ENCODE measurements around the gene PUDP.

Gene PUDP

DNA sequence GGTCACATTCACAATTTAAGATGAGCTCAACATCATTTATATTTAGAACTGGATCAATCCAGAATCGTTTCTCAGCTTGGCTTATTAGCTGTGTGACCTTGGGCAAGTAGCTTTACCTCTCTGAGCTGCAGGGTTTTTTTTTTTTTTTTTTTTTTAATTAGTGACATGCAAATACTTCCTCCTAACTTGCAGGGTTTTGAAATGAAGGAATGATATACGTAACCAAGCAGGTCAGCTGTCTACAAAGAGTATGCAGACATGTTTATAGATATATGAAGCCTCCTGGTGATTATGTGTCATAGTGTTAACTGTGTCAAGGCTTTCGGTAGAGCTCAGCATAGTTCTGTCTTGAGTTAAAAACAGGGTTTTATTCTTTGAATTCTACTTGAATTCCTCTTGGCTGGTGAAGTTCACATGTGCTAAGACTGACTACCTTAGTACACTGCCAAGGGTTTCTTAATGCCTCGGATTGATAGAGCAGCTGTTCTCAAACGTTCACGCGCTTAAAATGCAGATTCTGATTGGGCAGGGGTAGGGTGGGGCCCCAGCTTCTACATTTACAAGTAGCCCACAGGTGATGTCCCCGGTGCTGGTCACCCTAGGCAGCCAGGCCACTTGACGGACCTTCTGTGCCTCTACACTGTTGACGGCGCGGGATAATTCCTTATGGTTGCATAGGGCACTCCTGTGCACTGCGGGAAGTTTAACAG is 1.1 kb downstream of the PUDP start:
- DNase-seq = no peak

DNA sequence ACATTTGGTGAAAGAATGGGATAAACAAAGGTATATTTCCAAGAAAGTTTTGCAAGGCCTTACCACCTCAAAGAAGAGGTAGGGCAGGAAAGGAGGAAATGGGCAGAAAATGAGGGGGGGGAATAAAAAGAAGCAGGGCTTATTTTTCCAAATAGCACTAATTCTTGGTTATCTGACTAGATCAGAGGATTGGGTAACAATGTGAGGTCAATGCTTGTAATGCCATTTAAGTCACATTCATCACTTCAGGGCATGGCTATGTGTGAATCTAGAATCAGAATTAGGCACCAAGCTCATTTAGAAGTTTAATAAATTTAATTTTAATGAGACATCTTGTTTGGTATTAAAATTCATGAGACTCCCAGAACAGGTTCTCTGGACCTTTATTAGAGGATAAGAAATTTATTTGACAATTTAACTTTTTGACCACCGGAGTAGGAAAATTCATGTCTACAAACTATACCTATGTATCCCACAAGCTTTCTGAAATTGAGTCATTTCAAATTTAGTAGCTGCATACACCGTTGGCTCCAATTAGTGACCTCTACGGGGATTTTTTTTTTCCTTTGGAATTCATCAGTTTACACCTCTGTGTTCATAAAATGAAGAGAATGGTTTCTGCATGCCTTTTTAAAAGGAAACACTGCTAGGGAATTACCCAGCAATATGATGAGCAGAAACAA is 1.8 kb downstream of the PUDP start:
- no peak for DNase-seq

DNA sequence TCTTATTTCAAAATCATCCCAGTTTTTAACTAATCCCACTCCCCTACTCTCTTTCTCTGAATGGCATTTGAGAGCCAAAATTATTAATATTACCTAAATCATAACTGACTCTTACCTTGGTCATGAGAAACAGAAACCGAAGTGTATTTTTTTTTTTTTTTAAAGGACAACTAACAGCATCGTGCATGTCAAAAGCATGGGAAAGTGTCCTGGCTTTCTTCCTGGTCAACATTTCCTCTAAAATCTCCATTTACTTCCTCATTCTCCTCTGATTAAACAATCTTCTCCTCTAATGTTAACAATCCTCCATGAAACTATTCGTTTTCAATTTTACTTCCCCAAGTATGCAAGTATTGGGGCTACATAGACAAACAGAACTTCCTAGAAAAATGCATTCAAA is 2.5 kb downstream of the PUDP start:
- DNase-seq = no peak

DNA sequence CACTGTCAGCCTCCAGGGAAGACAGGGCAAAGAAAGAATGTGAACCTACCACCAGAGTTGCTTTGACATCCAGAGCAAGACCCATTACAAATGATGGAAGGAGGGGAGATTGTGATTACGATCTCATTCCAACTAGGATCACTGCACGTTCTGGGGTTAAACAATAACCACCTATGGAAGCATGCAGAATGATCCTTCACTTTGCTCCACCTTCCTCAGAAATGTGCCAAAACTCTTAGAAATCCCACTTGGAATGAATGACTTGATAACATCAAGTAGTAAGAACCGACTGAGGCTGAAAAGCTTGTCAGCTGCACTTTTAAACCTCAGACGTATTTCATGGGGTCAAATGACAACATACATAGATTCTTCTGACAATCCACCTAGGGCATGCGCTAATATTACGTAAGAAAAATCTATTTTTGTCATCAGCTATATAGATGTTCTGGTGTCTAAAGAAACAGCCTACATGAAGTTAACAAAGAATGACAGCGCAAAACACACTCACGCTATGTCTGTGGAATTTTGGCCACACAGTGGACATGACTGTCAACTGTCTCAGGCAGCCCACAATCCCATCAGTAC is 3.9 kb downstream of the PUDP start:
- DNase-seq = no peak

DNA sequence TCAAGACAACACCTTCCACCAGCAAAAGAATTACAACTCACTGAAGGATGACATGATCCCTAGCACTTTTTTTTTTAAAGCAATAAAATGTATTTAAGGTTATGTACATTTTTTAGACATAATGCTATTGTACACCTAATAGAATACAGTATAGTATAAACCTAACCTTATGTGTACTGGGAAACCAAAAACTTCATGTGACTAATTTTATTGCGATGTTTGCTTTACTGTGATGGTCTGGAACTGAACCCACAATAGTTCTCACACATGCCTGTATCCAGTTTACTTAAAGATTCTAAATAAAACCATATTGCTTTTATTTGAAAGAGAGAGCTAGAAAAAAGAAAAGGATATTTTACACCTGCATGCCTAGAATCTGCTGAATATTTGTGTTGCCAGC is 4.9 kb downstream of the PUDP start:
- no peak for DNase-seq

- DNase-seq = no peak
Measured at GRCh38 chrX:7139202-7140081, 8.5 kb downstream of the PUDP start.

GRCh38 chrX:7134981-7135380 is 13.0 kb downstream of the PUDP start:
- no peak for DNase-seq

GRCh38 chrX:7133050-7133440 is 14.9 kb downstream of the PUDP start:
- DNase-seq = no peak

GRCh38 chrX:7132335-7133049 is 15.5 kb downstream of the PUDP start:
- peak; percentile 37 to 63 (median 47) for DNase-seq

DNA sequence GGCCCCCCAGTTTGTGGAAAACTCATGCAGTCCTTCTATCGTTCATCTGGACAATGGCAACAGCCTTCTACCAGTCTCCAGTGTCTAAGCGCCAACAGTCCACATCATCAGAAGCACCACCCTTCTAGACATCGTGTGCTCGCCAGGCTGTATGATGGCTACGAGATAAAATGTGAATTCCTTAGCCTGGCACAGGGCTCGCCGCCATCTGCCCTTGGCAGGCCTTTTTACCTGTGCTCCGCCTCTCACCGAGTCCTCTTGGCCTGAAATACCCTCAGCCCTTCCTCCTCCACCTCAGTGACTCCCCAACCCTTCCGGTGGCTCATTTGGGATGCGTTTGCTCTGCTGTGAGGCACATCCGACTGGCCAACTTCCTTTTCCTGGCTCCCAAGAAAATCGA is 16.3 kb downstream of the PUDP start:
- no peak for DNase-seq

DNA sequence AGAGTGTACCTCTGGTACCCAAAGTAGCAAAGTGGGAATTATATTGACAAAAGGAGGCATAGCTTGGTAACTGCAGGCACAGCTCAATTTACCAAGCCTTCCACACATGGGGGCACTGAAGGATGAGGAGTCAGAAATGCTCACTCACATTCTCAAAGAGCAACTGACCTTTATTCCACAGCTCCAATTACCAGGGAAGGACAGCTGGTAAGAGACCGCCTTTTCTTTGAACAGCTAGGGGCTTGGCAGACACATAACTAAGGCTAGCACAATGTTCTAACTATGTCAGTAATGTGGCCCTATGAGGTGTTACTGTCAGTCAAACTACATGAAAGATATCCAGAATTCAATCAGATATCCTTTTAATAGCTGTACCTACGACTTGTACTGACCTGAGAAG is 20.9 kb downstream of the PUDP start:
- no peak for DNase-seq

- DNase-seq = no peak
Measured at GRCh38 chrX:7120878-7121219, 27.1 kb downstream of the PUDP start.

DNA sequence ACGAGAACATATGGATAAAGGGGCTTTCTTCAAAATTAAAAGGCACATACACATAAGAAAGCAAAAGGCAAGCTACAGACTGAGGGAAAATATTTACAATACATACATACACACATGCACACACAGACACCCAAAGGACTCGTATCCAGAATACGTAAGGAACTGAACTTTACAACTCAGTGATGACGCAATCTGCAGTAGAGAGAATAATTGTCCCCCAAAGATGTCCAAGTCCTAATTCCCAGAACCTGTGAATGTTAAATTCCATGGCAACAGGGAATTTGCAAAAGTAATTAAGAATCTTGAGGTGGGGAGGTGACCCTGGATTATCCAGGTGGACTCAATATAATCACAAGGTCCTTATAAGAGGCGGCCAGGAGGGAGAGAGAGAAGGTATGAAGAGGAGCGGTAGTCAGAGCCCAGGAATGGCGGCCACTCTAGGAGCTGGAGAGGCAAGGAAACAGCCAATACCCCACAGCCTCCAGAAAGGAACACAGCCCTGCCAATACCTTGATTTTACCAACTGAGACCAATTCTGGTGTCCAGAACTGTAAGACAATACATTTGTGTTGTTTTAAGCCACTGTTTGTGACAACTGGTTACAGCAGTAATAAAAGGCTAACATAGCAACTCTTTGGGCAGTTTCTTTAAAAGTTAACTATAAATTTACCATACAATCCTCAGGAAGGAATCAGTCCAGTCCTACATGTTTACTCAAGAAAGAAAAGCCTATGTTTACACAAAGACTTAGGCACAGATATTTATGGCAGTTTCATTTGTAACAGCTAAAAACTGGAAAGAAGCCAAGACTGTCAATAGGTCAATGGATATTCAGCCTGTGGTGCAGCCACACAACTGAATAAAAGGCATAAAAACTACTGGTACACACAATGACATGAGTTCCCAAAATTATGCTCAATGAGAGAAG is 27.7 kb downstream of the PUDP start:
- DNase-seq = peak in 2 of 3 experiments; percentile 73 to 94

GRCh38 chrX:7117587-7117986 is 30.4 kb downstream of the PUDP start:
- no peak for DNase-seq

GRCh38 chrX:7116081-7116480 is 31.9 kb downstream of the PUDP start:
- no peak for DNase-seq

- no peak for DNase-seq
Measured at GRCh38 chrX:7115557-7115956, 32.4 kb downstream of the PUDP start.

GRCh38 chrX:7112071-7112470 is 35.9 kb downstream of the PUDP start:
- DNase-seq = peak in 2 of 3 experiments; percentile 70 to 94

DNA sequence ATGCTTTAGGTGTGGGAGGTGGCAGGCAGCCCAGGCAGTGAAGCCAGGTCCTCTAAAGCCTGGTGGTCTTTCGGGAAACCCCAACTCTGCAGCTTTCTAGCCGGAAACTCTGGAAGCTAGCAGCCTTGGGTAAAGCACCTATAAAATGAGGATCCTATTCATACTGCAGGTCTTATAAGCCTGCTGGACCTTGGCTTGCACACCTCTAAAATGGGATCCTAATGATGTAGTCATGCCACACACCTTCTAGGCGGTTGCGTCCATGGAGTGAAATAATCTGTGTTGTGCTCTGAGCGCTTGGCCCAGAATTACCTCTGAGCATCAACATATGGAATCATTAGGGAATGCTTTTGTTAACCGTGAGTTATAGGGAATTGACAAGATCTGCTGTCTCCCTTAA is 36.4 kb downstream of the PUDP start:
- peak in 1 of 3 experiments; percentile 70 for DNase-seq

DNA sequence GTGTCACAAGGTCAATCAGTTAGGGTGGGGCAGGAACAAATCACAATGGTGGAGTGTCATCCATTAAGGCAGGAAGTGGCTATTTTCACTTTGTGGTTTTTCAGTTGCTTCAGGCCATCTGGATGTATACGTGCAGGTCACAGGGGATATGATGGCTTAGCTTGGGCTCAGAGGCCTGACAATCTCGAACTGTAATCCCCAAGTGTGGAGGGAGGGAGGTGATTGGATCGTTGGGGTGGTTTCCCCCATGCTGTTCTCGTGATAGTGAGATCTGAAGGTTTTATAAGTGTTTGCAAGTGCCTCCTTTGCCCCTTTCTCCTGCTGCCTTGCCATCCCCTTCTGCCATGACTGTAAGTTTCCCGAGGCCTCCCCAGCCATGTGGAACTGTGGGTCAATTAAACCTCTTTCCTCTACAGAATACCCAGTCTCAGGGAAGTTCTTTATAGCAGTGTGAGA is 37.1 kb downstream of the PUDP start:
- DNase-seq = no peak

- DNase-seq = peak in 1 of 3 experiments; percentile 32
Measured at GRCh38 chrX:7109838-7110793, 37.8 kb downstream of the PUDP start.
